Astrocyte (in vitro differentiated cells and primary cell): ENCODE results near the gene BBS9. TPM values are rescaled to one million over a fixed set of nuclear protein-coding genes. Genes with fewer than 3 reads are reported as not detected.

ENCODE experiments used
- DNase-seq: peaks from one replicate; pipeline ENCODE4 v3.0.0-alpha.2; 2010; ENCODE audit warnings: low read depth
- FAIRE-seq: peaks from 2 replicates; lab custom pipeline; 2011; peaks lifted over from hg19 to GRCh38; lab: Jason Lieb, UNC
- H2AFZ ChIP-seq: 2 replicates; pipeline ENCODE4 v1.6.0; 2012; ENCODE audit warnings: low read depth, low read length, inconsistent platforms
- H3K27ac ChIP-seq: 2 replicates; pipeline ENCODE4 v1.5.1; 2011; ENCODE audit warnings: low read depth, low read length, inconsistent platforms
- H3K27me3 ChIP-seq: 2 replicates; pipeline ENCODE4 v1.6.0; 2011; ENCODE audit warnings: low read length, inconsistent platforms; ENCODE audit not compliant: insufficient read depth
- H3K36me3 ChIP-seq: 2 replicates; pipeline ENCODE4 v1.5.1; 2011; ENCODE audit warnings: low read length, inconsistent platforms; ENCODE audit not compliant: insufficient read depth
- H3K4me1 ChIP-seq: 2 replicates; pipeline ENCODE4 v1.5.1; 2011; ENCODE audit warnings: low read length, inconsistent platforms; ENCODE audit not compliant: insufficient read depth
- H3K4me2 ChIP-seq: 2 replicates; pipeline ENCODE4 v1.6.0; 2012; ENCODE audit warnings: low read length, inconsistent platforms
- H3K4me3 ChIP-seq: 2 replicates; pipeline ENCODE4 v1.5.1; 2011; ENCODE audit warnings: low read depth, mild to moderate bottlenecking, low read length, inconsistent platforms; ENCODE audit not compliant: insufficient read depth
- H3K79me2 ChIP-seq: 2 replicates; pipeline ENCODE4 v1.6.0; 2012; ENCODE audit warnings: mild to moderate bottlenecking, low read length, inconsistent platforms; ENCODE audit not compliant: insufficient read depth
- H3K9ac ChIP-seq: 2 replicates; pipeline ENCODE4 v1.6.0; 2012; ENCODE audit warnings: mild to moderate bottlenecking, low read length, inconsistent platforms
- H3K9me3 ChIP-seq: 2 replicates; pipeline ENCODE4 v1.5.1; 2012; ENCODE audit warnings: low read depth, mild to moderate bottlenecking, low read length, inconsistent platforms; ENCODE audit not compliant: insufficient read depth
- H4K20me1 ChIP-seq: 2 replicates; pipeline ENCODE4 v1.6.0; 2012; ENCODE audit warnings: low read length, inconsistent platforms; ENCODE audit not compliant: insufficient read depth
- H3K27ac Mint-ChIP-seq: one replicate; pipeline ENCODE4 v1.8.0; 2021; ENCODE audit warnings: mild to moderate bottlenecking, mixed read lengths; ENCODE audit not compliant: unreplicated experiment
- H3K27me3 Mint-ChIP-seq: one replicate; pipeline ENCODE4 v1.8.0; 2021; ENCODE audit warnings: low read depth, mixed read lengths; ENCODE audit not compliant: unreplicated experiment
- H3K36me3 Mint-ChIP-seq: one replicate; pipeline ENCODE4 v1.8.0; 2021; ENCODE audit warnings: low read depth, mixed read lengths; ENCODE audit not compliant: unreplicated experiment
- H3K4me1 Mint-ChIP-seq: one replicate; pipeline ENCODE4 v1.8.0; 2021; ENCODE audit warnings: low read depth, mixed read lengths; ENCODE audit not compliant: unreplicated experiment
- H3K4me3 Mint-ChIP-seq: one replicate; pipeline ENCODE4 v1.8.0; 2021; ENCODE audit warnings: mild to moderate bottlenecking, moderate library complexity, mixed read lengths; ENCODE audit not compliant: unreplicated experiment
- H3K9me3 Mint-ChIP-seq: one replicate; pipeline ENCODE4 v1.8.0; 2021; ENCODE audit warnings: mild to moderate bottlenecking, mixed read lengths; ENCODE audit not compliant: unreplicated experiment
- EZH2 ChIP-seq: IDR thresholded peaks from 2 replicates; pipeline ENCODE4 v1.6.1; 2012; ENCODE audit warnings: mild to moderate bottlenecking, low read length, inconsistent platforms; ENCODE audit not compliant: insufficient read depth
- total RNA-seq: library from RNA; stranded (reverse); gene quantifications from 2 replicates; pipeline ENCODE4 v1.2.1, GENCODE V29; 2021
- TF ChIP-seq, protein P1 (sequence below): IDR thresholded peaks from 2 replicates; pipeline ENCODE4 v1.5.1; 2011; ENCODE audit warnings: low read depth, mild to moderate bottlenecking, inconsistent platforms, low read length, moderate library complexity; ENCODE audit not compliant: insufficient read depth

Gene BBS9
- total RNA-seq, 1 donor from 2014 or later = 25.1 TPM

- Histone ChIP-seq H3K4me3 (no peak overlapping the region), H3K4me2 (no peak overlapping the region), H4K20me1 (no peaks in the 10 kb centered on the region), H3K9me3 (no peaks in the 10 kb centered on the region), H3K27ac (no peak overlapping the region), H3K79me2 (no peaks in the 10 kb centered on the region), H3K27me3 (no peaks in the 10 kb centered on the region), H2AFZ (no peak overlapping the region), H3K36me3 (no peaks in the 10 kb centered on the region), H3K4me1 (no peaks in the 10 kb centered on the region), H3K9ac (no peak overlapping the region)
- Mint-ChIP-seq H3K27me3 (no peaks in the 10 kb centered on the region), H3K4me1 (peaks cover 3% of the 10 kb centered on the region), H3K9me3 (peaks cover 1% of the 10 kb centered on the region), H3K36me3 (peaks cover 2% of the 10 kb centered on the region), H3K27ac (no peak overlapping the region), H3K4me3 (no peak overlapping the region)
- FAIRE-seq = no peak
- no peak for DNase-seq
- no peak for TF ChIP-seq EZH2
- TF ChIP-seq, protein P1, sequence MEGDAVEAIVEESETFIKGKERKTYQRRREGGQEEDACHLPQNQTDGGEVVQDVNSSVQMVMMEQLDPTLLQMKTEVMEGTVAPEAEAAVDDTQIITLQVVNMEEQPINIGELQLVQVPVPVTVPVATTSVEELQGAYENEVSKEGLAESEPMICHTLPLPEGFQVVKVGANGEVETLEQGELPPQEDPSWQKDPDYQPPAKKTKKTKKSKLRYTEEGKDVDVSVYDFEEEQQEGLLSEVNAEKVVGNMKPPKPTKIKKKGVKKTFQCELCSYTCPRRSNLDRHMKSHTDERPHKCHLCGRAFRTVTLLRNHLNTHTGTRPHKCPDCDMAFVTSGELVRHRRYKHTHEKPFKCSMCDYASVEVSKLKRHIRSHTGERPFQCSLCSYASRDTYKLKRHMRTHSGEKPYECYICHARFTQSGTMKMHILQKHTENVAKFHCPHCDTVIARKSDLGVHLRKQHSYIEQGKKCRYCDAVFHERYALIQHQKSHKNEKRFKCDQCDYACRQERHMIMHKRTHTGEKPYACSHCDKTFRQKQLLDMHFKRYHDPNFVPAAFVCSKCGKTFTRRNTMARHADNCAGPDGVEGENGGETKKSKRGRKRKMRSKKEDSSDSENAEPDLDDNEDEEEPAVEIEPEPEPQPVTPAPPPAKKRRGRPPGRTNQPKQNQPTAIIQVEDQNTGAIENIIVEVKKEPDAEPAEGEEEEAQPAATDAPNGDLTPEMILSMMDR = no peak
Observed at GRCh38 chr7:33645104-33645503, 515.7 kb downstream of the BBS9 start.

GRCh38 chr7:33646166-33646565 lies 516.8 kb downstream of the BBS9 start:
- peaks cover 3% of the 10 kb centered on the region for H3K4me1 Mint-ChIP-seq
- no peak for FAIRE-seq

DNA sequence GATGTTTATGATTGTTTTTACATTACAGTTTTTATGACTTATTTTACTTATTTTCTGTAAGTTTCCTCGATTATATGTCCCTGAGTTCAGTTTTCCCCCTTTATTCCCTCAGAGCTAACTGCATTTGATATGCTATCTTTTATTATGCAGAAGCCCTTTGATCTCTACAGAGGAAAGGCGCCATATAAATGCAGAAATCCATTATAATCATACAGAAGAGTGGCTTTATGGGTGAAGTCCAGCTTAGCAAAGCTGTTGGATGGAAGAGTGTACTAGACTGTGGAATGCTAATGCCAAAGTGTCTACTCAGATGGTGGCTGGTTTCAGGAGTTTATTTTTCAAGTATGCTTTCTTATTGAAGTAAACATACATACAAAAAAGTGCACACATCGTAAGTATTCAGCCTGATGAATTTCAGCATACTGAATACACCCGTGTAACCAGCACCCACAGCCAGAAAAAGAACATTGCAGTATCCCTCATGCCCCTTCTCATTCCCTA lies 517.6 kb downstream of the BBS9 start:
- no peak overlapping the region for H3K27ac ChIP-seq
- H3K9ac ChIP-seq = no peak overlapping the region
- no peaks in the 10 kb centered on the region for H3K36me3 ChIP-seq
- no peak overlapping the region for H2AFZ ChIP-seq
- Mint-ChIP-seq H3K36me3 (peaks cover 2% of the 10 kb centered on the region), H3K9me3 (peaks cover 1% of the 10 kb centered on the region), H3K4me3 (no peak overlapping the region), H3K27ac (no peak overlapping the region), H3K4me1 (peaks cover 3% of the 10 kb centered on the region), H3K27me3 (no peaks in the 10 kb centered on the region)
- no peak overlapping the region for H3K4me2 ChIP-seq
- FAIRE-seq (no peak), DNase-seq (no peak)
- no peaks in the 10 kb centered on the region for H3K79me2 ChIP-seq
- no peaks in the 10 kb centered on the region for H4K20me1 ChIP-seq
- H3K4me1 ChIP-seq = no peaks in the 10 kb centered on the region
- TF ChIP-seq, protein P1 = no peak
- no peak for TF ChIP-seq EZH2
- H3K9me3 ChIP-seq = no peaks in the 10 kb centered on the region
- H3K4me3 ChIP-seq = no peak overlapping the region
- H3K27me3 ChIP-seq = no peaks in the 10 kb centered on the region

More at GRCh38 chr7:33646166-33646565, 516.8 kb downstream of the BBS9 start:
- Histone ChIP-seq H3K36me3 (no peaks in the 10 kb centered on the region), H3K4me2 (no peak overlapping the region), H4K20me1 (no peaks in the 10 kb centered on the region), H3K4me1 (no peaks in the 10 kb centered on the region), H3K9me3 (no peaks in the 10 kb centered on the region), H3K27ac (no peak overlapping the region), H3K27me3 (no peaks in the 10 kb centered on the region), H3K79me2 (no peaks in the 10 kb centered on the region), H3K4me3 (no peak overlapping the region), H2AFZ (no peak overlapping the region), H3K9ac (no peak overlapping the region)
- no peak for TF ChIP-seq EZH2
- TF ChIP-seq, protein P1 = no peak
- Mint-ChIP-seq H3K4me3 (no peak overlapping the region), H3K36me3 (peaks cover 2% of the 10 kb centered on the region), H3K27ac (no peak overlapping the region), H3K9me3 (peaks cover 1% of the 10 kb centered on the region), H3K27me3 (no peaks in the 10 kb centered on the region)
- no peak for DNase-seq
